D721Med (cell line): ENCODE data around the gene LBHD2.
A peak's percentile ranks its signal among the peaks of the same experiment; 100 is the strongest.

Experiments
- DNase-seq: peaks from one replicate; pipeline ENCODE4 v3.0.0; 2011; ENCODE audit warnings: low spot score; ENCODE audit not compliant: insufficient read length
- FAIRE-seq: peaks from 2 replicates; lab custom pipeline; 2011; peaks lifted over from hg19 to GRCh38; lab: Jason Lieb, UNC
- CTCF ChIP-seq: IDR thresholded peaks from 2 replicates; pipeline ENCODE4 v1.5.1; 2012; ENCODE audit warnings: mild to moderate bottlenecking, control low read depth; ENCODE audit not compliant: insufficient read depth; ENCODE audit errors: missing control alignments

The LBHD2 gene

GRCh38 chr14:103055695-103056094, 28.3 kb upstream of the LBHD2 start:
- FAIRE-seq, result no peak
- no peak for DNase-seq
- TF ChIP-seq CTCF, result no peak

GRCh38 chr14:103056322-103057027, 27.5 kb upstream of the LBHD2 start:
- no peak for TF ChIP-seq CTCF
- no peak for FAIRE-seq

GRCh38 chr14:103057028-103057371, 27.0 kb upstream of the LBHD2 start:
- FAIRE-seq (no peak), DNase-seq (no peak)
- TF ChIP-seq CTCF, result no peak

More at GRCh38 chr14:103056322-103057027, 27.5 kb upstream of the LBHD2 start:
- DNase-seq, result no peak

- TF ChIP-seq CTCF, result no peak
- FAIRE-seq, result no peak
- DNase-seq, result peak; percentile 76
Observed at GRCh38 chr14:103057372-103058163, 26.4 kb upstream of the LBHD2 start, which contains the start of gene CDC42BPB. TSS of gene CDC42BPB (minus strand) at chr14:103057549. CDS start at chr14:103057173, 376 bp downstream.

- DNase-seq, result no peak
- FAIRE-seq, result no peak
Observed at GRCh38 chr14:103058164-103059055, 25.6 kb upstream of the LBHD2 start.

GRCh38 chr14:103059556-103059955, 24.5 kb upstream of the LBHD2 start:
- TF ChIP-seq CTCF, result no peak
- no peak for DNase-seq
- FAIRE-seq, result no peak

More at GRCh38 chr14:103058164-103059055, 25.6 kb upstream of the LBHD2 start:
- no peak for TF ChIP-seq CTCF
